GM19193 (cell line): Measurements from ENCODE around the gene BORCS5.

Experiments
- POLR2A ChIP-seq: IDR thresholded peaks from 4 replicates; pipeline ENCODE4 v1.6.1; 2011; ENCODE audit not compliant: insufficient read depth, insufficient read length; ENCODE audit errors: extremely low read depth

BORCS5 gene

GRCh38 chr12:12403264-12404248 lies 46.7 kb downstream of the BORCS5 start:
- no peak for TF ChIP-seq POLR2A

- no peak for TF ChIP-seq POLR2A
Observed at GRCh38 chr12:12404297-12404696, 47.4 kb downstream of the BORCS5 start.

GRCh38 chr12:12405882-12406281 lies 49.0 kb downstream of the BORCS5 start:
- no peak for TF ChIP-seq POLR2A

- no peak for TF ChIP-seq POLR2A
Observed at GRCh38 chr12:12406762-12407161, 49.9 kb downstream of the BORCS5 start.

- TF ChIP-seq POLR2A: no peak
Observed at GRCh38 chr12:12408265-12408690, 51.4 kb downstream of the BORCS5 start.

GRCh38 chr12:12415886-12416285 lies 59.0 kb downstream of the BORCS5 start:
- no peak for TF ChIP-seq POLR2A

- TF ChIP-seq POLR2A: no peak
Observed at GRCh38 chr12:12423367-12423766, 66.5 kb downstream of the BORCS5 start.

- no peak for TF ChIP-seq POLR2A
Observed at GRCh38 chr12:12425001-12425400, 68.1 kb downstream of the BORCS5 start.

GRCh38 chr12:12425616-12426015 lies 68.7 kb downstream of the BORCS5 start:
- no peak for TF ChIP-seq POLR2A

- no peak for TF ChIP-seq POLR2A
Observed at GRCh38 chr12:12427568-12427967, 70.7 kb downstream of the BORCS5 start.

- no peak for TF ChIP-seq POLR2A
Observed at GRCh38 chr12:12428047-12428446, 71.2 kb downstream of the BORCS5 start.

- TF ChIP-seq POLR2A: no peak
Observed at GRCh38 chr12:12428961-12429657, 72.2 kb downstream of the BORCS5 start.

- no peak for TF ChIP-seq POLR2A
Observed at GRCh38 chr12:12432364-12432763, 75.5 kb downstream of the BORCS5 start.

GRCh38 chr12:12433203-12433731 lies 76.4 kb downstream of the BORCS5 start:
- TF ChIP-seq POLR2A: no peak

GRCh38 chr12:12436831-12437345 lies 80.0 kb downstream of the BORCS5 start:
- no peak for TF ChIP-seq POLR2A
